GM12875 (cell line): ENCODE data around the gene MAP4K2.

Source experiments
- H3K4me3 ChIP-seq: one replicate; pipeline ENCODE4 v1.5.1; 2011; ENCODE audit warnings: low read depth, low read length, control low read depth
- TF ChIP-seq, protein P1 (sequence below): IDR thresholded peaks from 2 replicates; pipeline ENCODE4 v1.5.1; 2011; ENCODE audit warnings: low read depth, mild to moderate bottlenecking, control low read depth, inconsistent platforms, low read length, moderate library complexity, borderline replicate concordance; ENCODE audit not compliant: insufficient read depth

Gene MAP4K2

DNA sequence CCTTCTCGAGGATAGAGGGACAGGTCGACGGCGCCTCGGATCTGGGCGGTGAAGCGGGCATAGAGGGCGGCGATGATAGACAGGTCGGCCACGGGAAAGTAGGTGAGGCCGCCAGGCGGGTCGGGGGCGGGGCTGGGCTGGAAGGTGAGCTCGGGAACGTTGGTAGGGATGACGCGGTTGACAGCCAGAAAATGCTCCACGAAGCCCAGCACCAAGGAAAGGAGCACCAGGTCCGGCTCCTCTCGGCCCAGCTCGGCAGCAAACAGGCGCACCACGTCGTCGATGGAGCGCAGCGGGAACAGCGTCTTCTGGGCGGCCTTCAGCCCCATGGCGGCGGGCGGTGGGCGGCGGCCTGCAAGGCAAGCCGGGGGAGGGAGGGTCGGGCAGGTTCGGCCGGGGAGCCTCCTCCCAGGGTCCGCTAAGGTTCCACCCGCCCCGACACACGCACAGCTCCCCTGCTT, 6.8 kb upstream of the MAP4K2 start:
- TF ChIP-seq, protein P1, sequence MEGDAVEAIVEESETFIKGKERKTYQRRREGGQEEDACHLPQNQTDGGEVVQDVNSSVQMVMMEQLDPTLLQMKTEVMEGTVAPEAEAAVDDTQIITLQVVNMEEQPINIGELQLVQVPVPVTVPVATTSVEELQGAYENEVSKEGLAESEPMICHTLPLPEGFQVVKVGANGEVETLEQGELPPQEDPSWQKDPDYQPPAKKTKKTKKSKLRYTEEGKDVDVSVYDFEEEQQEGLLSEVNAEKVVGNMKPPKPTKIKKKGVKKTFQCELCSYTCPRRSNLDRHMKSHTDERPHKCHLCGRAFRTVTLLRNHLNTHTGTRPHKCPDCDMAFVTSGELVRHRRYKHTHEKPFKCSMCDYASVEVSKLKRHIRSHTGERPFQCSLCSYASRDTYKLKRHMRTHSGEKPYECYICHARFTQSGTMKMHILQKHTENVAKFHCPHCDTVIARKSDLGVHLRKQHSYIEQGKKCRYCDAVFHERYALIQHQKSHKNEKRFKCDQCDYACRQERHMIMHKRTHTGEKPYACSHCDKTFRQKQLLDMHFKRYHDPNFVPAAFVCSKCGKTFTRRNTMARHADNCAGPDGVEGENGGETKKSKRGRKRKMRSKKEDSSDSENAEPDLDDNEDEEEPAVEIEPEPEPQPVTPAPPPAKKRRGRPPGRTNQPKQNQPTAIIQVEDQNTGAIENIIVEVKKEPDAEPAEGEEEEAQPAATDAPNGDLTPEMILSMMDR, result no peak
- H3K4me3 ChIP-seq, result peak overlapping the region; percentile 81

DNA sequence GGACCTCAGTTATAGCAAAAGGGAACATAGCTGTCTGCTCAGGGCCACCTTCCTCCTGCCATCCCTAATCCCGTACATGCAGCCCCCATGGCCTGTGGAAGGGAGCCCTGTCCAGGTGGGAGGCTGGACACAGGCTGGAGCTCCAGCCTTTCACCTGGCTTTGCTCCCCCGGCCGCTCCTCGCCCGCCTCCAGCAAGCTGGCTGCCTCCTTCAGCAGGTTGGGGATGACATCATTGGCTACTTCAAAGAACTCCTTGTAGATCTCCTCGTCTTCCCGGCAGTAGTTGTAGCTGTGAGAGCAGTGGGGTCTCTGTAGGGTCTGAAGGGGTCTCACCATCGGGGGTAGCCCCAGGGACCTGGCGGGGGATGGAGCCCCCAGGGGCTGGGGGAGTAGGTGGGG, 2.5 kb upstream of the MAP4K2 start:
- H3K4me3 ChIP-seq, result no peak overlapping the region
- TF ChIP-seq, protein P1, result no peak

DNA sequence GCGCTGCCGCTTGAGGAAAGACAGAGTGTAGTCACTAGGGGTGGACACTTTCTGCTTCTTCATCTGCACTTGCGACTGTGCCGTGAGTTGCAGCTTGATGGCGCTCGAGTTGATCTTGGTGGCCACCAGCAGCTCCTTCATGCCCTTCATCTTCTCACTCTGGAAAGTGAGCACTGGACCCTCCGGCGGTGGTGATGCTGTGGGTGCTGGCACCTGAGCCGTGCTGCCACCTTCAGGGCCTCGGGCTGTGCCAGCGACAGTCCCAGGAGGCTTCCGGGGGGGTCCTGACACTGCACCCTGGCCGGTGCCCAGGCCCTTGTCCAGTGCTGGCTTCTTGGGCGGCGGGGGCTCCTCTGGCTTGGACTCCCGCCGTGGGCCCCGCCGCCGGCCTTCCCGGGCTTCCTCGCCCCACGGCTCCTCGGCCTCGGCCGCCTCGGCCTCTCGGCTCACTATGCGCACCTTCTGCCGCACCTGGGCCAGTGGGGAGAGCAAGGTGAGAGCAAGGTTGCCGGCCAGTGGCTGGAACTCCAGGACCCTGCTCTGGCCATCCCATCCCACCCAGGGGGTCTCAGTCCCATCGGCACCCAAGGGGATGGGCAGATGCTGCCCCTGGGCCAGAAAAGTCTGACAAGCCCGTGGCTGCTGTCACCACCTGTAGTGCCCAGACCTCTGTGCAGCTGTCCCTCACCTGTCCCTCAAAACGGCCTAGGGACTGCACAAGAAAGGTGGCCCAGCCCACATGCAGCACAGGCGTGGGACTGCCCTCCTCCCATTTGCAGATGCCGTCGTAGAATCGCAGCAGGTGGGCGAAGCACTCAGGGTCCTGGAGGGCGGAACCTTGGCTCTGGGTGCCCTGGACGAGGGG, 1.6 kb upstream of the MAP4K2 start:
- TF ChIP-seq, protein P1, result no peak
- H3K4me3 ChIP-seq, result no peak overlapping the region

DNA sequence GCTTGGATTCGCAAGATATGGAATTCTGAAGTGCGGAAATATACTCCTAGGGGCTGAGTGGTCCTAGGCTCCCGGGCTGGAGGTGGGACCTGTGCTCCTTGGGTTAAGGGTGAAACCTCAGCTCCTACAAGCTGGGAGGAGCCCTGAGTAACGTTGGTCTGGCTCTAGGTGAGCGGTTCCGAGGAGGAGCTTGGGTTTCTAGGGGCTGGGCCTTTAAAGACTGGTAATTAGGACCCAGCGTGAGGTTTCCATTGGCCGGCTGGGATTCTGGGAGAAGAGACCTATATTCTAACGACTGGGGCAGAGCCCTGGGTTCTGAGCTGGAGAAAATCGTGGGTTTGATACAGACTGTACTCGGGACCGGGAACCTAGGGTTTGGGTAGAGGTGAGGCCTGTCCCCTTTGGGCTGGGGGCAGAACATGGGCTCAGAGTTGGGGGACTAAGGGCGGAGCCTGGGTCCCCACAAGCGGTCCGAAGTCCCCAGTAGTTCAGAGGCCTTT, 882 bp upstream of the MAP4K2 start:
- H3K4me3 ChIP-seq, result peak overlapping the region; percentile 52
- TF ChIP-seq, protein P1, result no peak

DNA sequence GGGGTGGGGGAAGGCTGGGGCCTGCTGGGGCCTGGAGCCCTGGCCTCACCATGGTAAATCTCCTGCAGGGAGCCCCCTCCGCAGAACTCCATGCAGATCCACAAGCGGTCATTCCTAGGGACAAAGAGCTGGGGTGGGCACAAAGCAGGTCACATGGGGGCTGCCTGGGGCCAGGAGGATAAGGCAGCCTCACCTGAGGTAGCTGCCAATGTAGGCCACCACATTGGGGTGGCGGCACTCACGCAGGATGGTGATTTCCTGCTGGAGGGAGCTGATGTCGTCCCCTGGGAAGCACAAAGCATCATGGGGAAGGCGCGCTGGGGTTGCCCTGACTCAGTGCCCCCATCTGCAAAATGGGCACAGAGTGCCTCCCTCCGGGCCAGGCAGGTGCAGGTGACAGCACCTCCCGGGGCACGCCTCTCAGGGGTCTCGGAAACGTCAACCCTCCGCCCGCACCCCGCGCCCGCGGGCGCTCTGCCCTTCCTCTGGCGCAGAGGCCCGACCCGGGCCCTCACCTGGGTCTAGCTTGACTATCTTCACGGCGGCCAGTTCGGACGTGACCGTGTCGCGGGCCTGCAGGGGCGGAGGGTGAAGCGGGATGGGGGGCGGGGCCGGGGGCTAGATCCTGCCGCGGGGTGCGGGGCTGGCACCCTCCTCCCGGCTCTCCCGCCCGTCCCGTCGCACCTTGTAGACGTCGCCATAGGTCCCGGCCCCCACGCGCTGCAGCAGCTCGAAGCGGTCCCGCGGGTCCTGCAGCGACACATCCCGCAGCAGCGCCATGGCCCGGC, 450 bp downstream of the MAP4K2 start:
- peak overlapping the region; percentile 63 for H3K4me3 ChIP-seq
- TF ChIP-seq, protein P1, result no peak

DNA sequence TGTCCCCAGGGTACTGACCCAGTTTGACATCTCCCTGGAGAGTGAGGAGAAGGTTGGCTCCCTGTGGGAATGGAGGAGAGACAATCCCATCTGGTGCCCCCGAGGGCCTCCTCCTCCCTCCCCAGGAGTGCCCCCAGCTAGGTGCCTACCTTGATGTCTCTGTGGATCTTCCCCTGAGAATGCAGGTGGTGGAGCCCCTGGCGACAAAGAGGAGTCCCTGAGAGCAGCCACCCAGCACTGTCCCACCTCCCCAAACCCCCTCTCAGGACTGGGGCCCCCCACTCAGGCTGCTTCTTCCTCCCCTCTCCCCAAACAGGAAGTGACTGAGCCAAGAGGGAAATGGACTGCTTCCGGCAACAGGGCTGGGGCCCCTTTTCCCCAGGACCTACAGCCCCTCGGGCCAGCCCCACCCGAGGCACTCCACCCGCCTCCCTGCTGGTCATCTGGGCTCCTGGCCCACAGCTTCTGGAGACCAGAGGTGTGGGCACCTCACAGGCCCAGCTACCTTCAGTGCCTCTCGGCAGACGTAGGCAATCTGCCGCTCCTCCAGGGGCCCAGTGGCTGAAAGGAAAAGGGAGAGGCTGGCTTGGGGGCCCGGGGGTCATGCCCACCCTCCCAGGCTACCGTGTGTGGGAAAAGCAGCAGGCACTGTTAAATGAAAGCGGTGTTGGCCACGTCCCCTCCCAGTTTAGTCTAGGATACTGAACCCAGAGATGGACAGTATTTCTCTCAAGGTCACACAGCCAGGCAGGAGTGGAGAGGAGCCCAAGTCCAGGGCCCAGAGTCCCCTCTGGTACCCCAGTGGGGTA, 1.2 kb downstream of the MAP4K2 start:
- H3K4me3 ChIP-seq, result peak overlapping the region; percentile 63
- TF ChIP-seq, protein P1, result no peak
